Tibial nerve (tissue), 3 donors: Measurements from ENCODE around the gene SLC45A3.

ENCODE experiments used
- CTCF ChIP-seq, 5 experiments: fragments of 200-600 bp in 3 of 5; fragments of 450-650 bp in 2 of 5; sonication (generic) in 3 of 5; IDR thresholded peaks; one replicate each; pipeline ENCODE4 v1.5.1; 2016 to 2019; ENCODE audit warnings: antibody characterized with exemption in 5 of 5, mild to moderate bottlenecking in 3 of 5, moderate library complexity in 2 of 5
- POLR2A ChIP-seq, 2 donors: fragments of 450-650 bp; IDR thresholded peaks; one replicate each; pipeline ENCODE4 v1.6.1; 2017; ENCODE audit warnings: antibody characterized with exemption in 2 of 2, mild to moderate bottlenecking in 2 of 2, moderate library complexity in 2 of 2

GRCh38 chr1:205656236-205656635 lies 24.1 kb downstream of the SLC45A3 start:
- TF ChIP-seq POLR2A (IDR thresholded peaks at IDR 0.05) (no peak), CTCF (IDR thresholded peaks at IDR 0.05) (no peak)
